Peyer's patch (tissue), 4 donors: ENCODE measurements around the gene LBX2.

Source experiments
- POLR2A ChIP-seq, 2 donors: fragments of 450-650 bp; IDR thresholded peaks; one replicate each; pipeline ENCODE4 v1.5.1; 2017; ENCODE audit warnings: antibody characterized with exemption in 2 of 2, mild to moderate bottlenecking in 2 of 2, moderate library complexity in 2 of 2
- TF ChIP-seq, protein P1 (sequence below), 6 experiments: fragments of 450-650 bp in 4 of 6; fragments of 200-600 bp in 2 of 6; sonication (generic) in 1 of 6; IDR thresholded peaks; one replicate each; pipeline ENCODE4 v1.5.1; 2017 to 2019; ENCODE audit warnings: antibody characterized with exemption in 6 of 6, mild to moderate bottlenecking in 3 of 6, moderate library complexity in 1 of 6

DNA sequence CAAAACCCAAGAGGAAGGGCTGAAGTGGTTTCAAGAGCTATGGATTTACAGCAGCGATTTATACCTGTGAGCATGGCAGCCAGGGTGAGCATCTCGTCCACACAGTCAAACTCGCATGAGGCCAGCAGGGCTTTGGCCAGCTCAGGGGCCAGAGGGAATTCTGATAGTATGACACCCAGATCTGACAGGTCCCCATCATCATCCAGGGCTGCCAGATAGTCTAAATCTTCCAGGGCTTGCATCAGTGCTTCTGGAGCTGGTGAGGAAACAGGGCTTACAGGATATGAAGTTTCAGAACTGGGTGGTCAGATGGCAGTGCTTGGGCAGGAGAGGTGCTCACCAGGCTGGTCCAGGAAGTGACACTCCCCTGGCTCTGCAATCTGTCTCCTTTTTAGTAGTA is 23.1 kb upstream of the LBX2 start:
- TF ChIP-seq, protein P1, sequence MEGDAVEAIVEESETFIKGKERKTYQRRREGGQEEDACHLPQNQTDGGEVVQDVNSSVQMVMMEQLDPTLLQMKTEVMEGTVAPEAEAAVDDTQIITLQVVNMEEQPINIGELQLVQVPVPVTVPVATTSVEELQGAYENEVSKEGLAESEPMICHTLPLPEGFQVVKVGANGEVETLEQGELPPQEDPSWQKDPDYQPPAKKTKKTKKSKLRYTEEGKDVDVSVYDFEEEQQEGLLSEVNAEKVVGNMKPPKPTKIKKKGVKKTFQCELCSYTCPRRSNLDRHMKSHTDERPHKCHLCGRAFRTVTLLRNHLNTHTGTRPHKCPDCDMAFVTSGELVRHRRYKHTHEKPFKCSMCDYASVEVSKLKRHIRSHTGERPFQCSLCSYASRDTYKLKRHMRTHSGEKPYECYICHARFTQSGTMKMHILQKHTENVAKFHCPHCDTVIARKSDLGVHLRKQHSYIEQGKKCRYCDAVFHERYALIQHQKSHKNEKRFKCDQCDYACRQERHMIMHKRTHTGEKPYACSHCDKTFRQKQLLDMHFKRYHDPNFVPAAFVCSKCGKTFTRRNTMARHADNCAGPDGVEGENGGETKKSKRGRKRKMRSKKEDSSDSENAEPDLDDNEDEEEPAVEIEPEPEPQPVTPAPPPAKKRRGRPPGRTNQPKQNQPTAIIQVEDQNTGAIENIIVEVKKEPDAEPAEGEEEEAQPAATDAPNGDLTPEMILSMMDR (IDR thresholded peaks at IDR 0.05) = no peak
- no peak for TF ChIP-seq POLR2A (IDR thresholded peaks at IDR 0.05)
